Amniotic epithelial cell (primary cell): ENCODE measurements around the gene SSU72.
A peak's percentile ranks its signal among the peaks of the same experiment; 100 is the strongest.

Experiments used
- DNase-seq: peaks from one replicate; pipeline ENCODE4 v3.0.0-alpha.2; 2010; ENCODE audit warnings: low read depth

Gene SSU72

GRCh38 chr1:1574721-1575537 is at the start of gene SSU72:
Gene SSU72 (minus strand): TSS chr1:1574863. CDS start chr1:1574557, 306 bp downstream.
- peak; percentile 87 for DNase-seq

- DNase-seq, result no peak
Observed at GRCh38 chr1:1623631-1624442, 49.2 kb upstream of the SSU72 start.

DNA sequence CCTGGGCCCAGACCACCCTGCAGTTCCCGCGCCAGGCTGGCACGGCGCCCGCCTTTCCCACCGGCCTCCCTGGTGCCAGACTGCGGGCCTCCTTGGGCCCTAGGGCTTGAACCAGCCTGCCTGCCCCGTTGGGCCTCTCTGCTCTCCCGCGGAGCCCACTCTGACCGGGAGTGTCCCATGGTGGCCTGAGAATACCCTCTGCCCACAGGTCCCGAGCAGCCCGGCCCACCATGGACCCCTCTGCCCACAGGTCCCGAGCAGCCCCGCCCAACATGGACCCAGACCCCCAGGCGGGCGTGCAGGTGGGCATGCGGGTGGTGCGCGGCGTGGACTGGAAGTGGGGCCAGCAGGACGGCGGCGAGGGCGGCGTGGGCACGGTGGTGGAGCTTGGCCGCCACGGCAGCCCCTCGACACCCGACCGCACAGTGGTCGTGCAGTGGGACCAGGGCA is 48.5 kb upstream of the SSU72 start:
- DNase-seq, result no peak

DNA sequence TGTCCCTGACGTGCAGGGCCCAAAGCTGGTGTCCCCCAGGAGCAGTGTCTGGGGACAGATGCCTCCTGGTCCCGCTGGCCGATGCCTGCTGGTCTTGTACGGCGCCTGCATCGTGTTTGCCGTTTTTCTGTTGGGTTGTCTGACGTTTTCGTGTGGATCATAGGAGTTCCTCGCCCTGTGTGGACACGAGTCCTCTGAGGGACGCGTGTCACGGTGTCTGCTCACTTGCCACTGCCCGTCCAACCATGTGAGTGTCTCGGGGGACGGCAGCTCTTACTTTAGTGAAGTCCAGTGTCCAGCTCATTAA is 48.1 kb upstream of the SSU72 start:
- no peak for DNase-seq

GRCh38 chr1:1622010-1622787 is 47.5 kb upstream of the SSU72 start:
- peak; percentile 84 for DNase-seq

DNA sequence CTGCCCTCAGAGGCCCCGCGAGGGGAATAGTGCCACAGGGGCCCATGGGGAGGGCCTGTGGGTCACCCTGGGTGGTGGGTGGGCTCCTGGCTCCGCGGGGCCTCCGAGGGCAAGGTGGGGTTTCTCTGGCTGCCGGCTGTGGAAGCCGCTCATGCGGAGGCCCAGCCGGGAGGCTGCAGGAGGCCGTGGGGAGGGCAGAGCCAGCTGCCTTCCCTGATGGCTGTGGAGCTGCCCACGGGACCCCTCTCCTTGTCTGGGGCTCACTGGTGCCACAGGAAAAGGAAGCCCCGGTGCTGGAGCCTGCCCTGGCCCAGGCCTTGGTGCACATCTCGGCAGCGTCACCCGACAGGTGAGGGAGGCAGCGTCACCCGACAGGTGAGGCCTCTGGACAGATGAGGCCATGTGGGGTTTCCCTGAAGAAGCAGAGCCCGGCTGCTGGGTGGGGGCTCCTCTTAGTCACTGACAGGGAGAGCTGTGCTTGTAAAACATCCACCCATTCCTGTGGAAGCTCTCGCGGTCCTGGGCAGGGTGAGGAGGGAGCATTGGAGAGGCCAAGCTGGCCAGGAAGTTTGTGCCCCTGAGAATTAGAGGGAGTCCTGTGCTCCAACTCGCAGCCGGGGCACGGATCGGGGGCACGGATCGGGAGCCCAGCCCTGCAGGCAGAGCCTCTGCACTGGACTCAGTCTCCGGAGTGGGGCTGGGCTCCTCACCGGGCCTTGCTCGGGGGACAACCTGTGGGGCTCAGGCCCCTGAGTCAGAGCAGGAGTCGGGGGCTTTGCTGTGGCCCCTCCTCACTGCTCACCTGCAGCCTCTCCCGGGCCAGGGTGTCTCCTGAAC is 46.7 kb upstream of the SSU72 start:
- DNase-seq, result no peak

DNA sequence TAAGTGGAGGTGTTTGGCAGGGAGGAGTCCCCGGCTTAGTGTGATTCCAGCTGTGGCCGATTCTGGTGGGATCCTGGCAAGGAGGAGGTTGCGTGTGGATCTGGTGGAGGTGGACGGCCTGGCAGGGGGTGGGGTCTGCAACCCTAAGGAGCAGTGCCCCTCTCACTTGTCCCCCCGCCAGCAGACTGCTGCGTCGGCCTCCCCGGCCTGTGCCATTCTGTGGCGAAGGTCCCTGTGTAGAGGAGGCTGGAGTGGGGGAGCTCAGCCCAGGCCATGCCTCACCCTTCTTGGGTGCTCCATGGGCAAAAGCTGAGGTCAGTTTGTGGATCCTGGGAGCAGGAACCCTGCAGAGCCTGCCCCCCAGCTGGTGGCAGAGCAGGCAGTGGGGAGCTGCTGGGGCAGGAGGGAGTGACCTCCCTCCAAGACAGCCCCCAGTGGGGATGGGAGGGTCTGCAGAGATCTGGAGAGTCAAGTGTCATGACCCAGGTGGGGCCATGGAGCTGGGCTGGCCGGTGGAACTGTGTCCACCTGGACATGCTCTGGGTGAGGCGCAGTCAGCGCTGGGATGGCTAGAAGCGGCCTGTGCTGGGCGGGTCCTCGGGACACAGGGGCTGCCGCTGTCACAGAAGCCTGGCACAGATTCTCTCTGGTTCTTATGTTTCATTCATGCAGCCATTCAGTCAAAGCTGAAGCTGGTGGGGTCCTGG is 45.9 kb upstream of the SSU72 start:
- no peak for DNase-seq

GRCh38 chr1:1619917-1620361 is 45.3 kb upstream of the SSU72 start:
- no peak for DNase-seq

- no peak for DNase-seq
Observed at GRCh38 chr1:1618396-1619068, 43.9 kb upstream of the SSU72 start.

GRCh38 chr1:1617925-1618324 is 43.3 kb upstream of the SSU72 start:
- DNase-seq, result no peak

DNA sequence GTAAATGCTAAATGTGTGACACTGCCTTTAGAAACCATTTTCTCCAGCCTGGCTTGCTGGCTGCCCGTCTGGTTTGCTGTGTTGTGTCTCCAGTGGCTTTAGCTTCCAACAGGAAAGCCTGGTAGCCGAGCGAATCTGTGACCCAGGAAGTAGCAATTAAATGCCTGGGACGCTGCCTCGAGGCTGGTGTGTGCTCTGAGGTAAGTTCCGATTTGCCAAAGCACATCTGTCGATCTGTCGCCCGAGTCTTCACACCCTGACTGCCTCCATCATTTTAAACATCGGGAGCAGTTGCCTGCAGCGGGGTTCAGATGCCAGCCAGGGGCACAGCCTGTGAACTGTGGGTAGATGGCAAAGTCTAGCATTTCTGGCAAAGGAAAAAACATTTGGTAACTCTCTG is 42.9 kb upstream of the SSU72 start:
- no peak for DNase-seq

GRCh38 chr1:1616838-1617237 is 42.2 kb upstream of the SSU72 start:
- no peak for DNase-seq

DNA sequence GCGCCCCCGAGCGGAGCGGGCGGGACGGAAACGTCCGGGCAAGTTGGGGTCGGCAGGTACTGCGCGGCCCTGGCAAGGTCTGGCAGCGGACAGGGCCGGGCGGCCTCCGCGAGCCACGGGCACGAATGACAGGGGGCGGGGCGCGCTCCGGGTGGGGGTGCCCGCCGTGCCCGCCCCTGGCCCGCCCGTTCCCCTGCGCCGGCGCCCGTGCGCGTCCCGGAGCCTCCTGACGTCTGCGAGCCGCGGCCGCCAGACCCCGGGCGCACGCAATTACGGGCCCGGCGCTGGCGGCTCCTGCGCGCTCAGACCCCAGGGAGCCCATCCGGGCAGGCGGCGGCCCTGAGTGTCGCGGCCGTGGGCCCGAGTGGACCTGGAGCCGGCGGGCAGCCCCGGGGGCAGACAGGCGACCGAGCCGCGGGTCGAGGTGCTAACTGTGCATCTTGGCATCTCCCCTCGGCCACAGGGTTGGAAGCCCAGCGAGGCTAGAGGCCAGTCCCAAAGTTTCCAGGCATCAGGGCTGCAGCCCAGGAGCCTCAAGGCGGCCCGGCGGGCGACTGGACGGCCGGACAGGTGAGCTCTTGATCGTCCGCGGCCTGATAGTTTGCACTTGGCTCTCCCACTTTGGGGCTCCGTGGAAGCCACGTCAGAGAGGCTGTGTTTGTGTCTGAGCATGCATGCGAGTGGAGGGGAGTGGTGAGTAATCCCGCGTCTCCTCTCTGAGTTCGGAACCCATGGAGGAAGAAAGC is 41.6 kb upstream of the SSU72 start:
- DNase-seq, result no peak

DNA sequence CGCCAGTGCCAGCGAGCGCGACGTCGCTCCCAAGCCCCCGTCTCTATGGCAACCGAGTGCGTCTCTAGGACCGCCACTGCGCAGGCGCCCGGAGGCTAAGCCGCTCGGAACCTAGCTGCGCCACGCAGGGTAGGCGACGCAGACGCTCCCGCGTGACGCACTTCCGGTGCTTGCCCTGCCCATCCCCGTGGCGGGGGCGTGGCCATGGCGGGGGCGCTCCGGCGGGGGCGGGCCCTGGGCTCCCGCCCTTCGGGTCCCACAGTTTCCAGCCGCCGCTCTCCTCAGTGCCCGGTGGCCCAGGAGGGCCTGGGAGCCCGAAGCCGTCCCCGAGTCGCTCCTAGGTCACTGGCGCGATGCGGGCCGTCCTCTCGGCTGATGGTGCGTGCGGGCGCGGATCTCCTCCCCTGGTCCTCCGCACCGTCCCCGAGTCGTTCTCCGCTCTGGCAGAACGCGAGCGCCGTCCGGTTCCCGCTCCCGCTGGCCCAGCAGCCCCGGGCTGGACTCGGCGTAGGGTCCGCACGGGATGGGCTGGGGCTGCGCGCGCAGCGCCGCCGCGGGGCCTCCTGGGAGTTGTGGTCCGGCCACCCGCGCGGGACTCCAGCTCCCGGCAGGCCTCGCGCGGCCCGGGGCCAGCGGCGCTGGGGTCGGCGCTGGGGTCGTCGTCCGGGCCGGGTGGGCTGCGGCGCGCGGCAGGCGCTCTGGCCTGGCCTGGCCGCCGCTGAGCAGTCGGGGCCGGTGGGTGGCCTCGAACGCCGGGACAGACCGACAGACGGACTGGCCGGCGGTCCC is 40.8 kb upstream of the SSU72 start, which contains the start of gene MIB2:
Gene MIB2 (plus strand): TSS at position 245 of the 789 bp plus-strand sequence. CDS start 7,953 bp downstream, outside the sequence.
- DNase-seq, result peak; percentile 89

DNA sequence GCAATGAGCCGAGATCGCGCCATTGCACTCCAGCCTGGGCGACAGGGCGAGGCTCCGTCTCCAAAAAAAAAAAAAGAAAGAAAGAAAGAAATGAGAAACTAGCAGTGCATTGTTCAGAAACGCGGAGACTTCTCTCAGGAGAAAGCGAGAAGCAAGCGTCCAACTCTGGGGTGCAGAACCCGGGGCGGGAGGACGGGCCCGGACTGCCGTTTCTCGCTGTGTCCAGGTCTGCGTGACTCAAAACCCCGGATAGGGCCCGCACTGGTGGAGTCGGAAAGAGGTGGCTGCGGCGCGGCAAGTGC is 40.2 kb upstream of the SSU72 start:
- no peak for DNase-seq

DNA sequence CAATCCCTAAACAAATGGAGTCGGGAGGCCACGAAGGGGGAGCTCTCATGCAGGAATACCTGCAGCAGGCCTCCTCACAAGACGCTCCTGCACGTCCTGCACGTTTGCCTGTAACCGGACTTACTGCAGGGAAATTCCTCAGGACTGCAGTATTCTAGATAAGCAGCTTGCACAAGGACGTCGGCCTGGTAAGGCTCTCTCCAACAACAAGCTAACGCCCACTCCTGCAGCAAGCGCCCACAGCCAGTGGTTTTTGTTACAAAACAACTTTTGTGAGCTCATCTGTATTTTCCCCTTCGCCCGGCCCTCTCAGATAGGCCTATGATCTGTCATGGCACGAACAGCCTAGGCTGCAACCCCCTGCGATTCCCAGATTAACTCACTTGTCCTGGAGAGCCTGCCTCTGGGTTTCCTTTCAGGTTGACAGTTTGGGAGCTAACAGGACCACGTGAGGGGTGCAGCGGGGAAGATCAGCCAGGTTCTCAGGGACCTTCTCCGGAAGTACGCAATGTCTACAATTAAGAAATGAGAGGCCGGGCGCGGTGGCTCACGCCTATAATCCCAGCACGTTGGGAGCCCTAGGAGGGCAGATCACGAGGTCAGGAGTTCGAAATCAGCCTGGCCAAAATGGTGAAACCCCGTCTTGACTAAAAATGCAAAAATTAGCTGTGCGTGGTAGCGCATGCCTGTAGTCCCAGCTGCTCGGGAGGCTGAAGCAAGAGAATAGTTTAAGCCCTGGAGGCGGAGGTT is 39.7 kb upstream of the SSU72 start:
- DNase-seq, result peak; percentile 99

DNA sequence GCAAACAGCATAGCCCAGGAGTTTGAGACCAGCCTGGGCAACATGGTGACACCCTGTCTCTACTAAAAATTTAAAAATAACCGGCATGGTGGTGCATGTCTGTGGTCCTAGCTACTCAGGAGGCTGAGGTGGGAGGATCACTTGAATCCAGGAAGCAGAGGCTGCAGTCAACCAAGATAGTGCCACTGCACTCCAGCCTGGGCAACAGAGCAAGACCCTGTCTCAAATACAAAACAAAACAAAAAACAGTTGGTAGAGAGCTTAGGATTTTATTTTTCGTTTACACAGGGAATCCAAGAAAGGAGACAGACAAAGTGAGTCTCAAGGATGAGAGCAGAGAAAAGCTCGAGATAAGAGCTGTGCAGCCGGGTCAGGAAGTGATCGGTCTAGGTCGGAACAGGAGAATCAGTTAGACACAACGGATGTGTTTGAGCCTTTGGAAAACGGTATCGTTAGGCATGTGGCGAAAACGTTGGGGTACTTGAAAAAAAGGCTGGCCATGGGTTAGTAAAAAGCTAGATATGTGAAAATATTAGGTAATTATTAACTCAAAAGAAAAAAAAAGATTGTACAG is 38.9 kb upstream of the SSU72 start:
- no peak for DNase-seq

DNA sequence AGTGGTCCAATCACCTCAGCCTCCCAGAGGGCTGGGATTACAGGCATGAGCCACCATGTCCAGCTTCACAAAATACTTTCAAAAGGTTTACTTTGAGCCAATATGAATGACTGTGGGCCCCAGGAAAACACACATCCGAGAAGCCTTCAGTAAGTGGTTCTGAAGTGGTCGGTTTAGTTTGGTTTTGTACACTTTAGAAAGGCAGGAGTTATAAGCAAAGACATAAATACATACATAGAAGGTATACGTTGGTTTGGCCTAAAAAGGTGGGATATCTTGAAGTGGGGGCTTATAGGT is 37.4 kb upstream of the SSU72 start:
- DNase-seq, result no peak
